IMR-90 (cell line): ENCODE data around the gene AVP. TPM values are rescaled to one million over a fixed set of nuclear protein-coding genes. Genes with fewer than 3 reads are reported as not detected.

Source experiments
- ATAC-seq: fragments of 200-7000 bp; cut with Tn5 transposase; 2 replicates; pipeline ENCODE4 v1.9.1; 2020; ENCODE audit warnings: low read depth, mild to moderate bottlenecking, moderate library complexity
- BruUV-seq: library from RNA; stranded (reverse); fragments of 400-500 nt; replicated peaks from 2 replicates; lab custom pipeline; 2021; lab: Mats Ljungman, UMichigan
- CTCF ChIA-PET: fragments of 300-600 bp; formaldehyde crosslinking; extraction: SDS; loops from one replicate; lab custom pipeline; 2021; ENCODE audit warnings: antibody characterized with exemption; lab: Yijun Ruan, JAX
- POLR2A ChIA-PET: fragments of 300-600 bp; sonication (Branson Sonifier 250); formaldehyde crosslinking; loops from one replicate; lab custom pipeline; 2022; ENCODE audit warnings: antibody characterized with exemption; ENCODE audit not compliant: unreplicated experiment; lab: Charles Lee
- DNase-seq: peaks from one replicate; pipeline ENCODE4 v3.0.0; 2013
- H2AFZ ChIP-seq: replicated peaks from 2 replicates; pipeline ENCODE3; 2013; ENCODE audit warnings: low read length, mild to moderate bottlenecking; ENCODE audit not compliant: poor library complexity
- H2AK5ac ChIP-seq: 2 replicates; pipeline ENCODE4 v1.6.1; 2013; ENCODE audit warnings: low read depth, low read length, inconsistent platforms
- H2AK9ac ChIP-seq: replicated peaks from 2 replicates; pipeline ENCODE3; 2013; ENCODE audit warnings: mild to moderate bottlenecking, low read depth, low read length, moderate library complexity; ENCODE audit not compliant: poor library complexity
- H2BK120ac ChIP-seq: 2 replicates; pipeline ENCODE4 v1.6.1; 2013; ENCODE audit warnings: low read depth, low read length, inconsistent platforms
- H2BK15ac ChIP-seq: 3 replicates; pipeline ENCODE4 v1.6.1; 2013; ENCODE audit warnings: low read depth, low read length, inconsistent platforms
- H2BK20ac ChIP-seq: 2 replicates; pipeline ENCODE4 v1.6.1; 2013; ENCODE audit warnings: low read depth, mild to moderate bottlenecking, inconsistent platforms, low read length, moderate library complexity
- H2BK5ac ChIP-seq: 2 replicates; pipeline ENCODE4 v1.6.1; 2013; ENCODE audit warnings: mild to moderate bottlenecking, low read depth, low read length, inconsistent platforms; ENCODE audit not compliant: poor library complexity, severe bottlenecking
- H3K14ac ChIP-seq: replicated peaks from 2 replicates; pipeline ENCODE4 v1.6.1; 2013; ENCODE audit warnings: low read depth, low read length, inconsistent platforms
- H3K18ac ChIP-seq: 2 replicates; pipeline ENCODE4 v1.6.1; 2013; ENCODE audit warnings: low read depth, low read length, control low read depth
- H3K23ac ChIP-seq: 2 replicates; pipeline ENCODE4 v1.6.1; 2013; ENCODE audit warnings: low read depth, low read length, inconsistent platforms
- H3K27ac ChIP-seq: 2 replicates; pipeline ENCODE4 v1.5.1; 2013; ENCODE audit warnings: mild to moderate bottlenecking, control low read depth, low read length; ENCODE audit not compliant: insufficient read depth
- H3K27me3 ChIP-seq: 2 replicates; pipeline ENCODE4 v1.6.1; 2013; ENCODE audit warnings: low read length; ENCODE audit not compliant: control insufficient read depth, insufficient read depth
- H3K36me3 ChIP-seq: 2 replicates; pipeline ENCODE4 v1.6.1; 2013; ENCODE audit warnings: low read length, mixed read lengths; ENCODE audit not compliant: control insufficient read depth, insufficient read depth
- H3K4ac ChIP-seq: 2 replicates; pipeline ENCODE4 v1.6.1; 2013; ENCODE audit warnings: low read depth, low read length, inconsistent platforms
- H3K4me1 ChIP-seq: 2 replicates; pipeline ENCODE4 v1.6.1; 2013; ENCODE audit warnings: low read length, mixed read lengths; ENCODE audit not compliant: control insufficient read depth, insufficient read depth
- H3K4me2 ChIP-seq: 2 replicates; pipeline ENCODE4 v1.6.1; 2013; ENCODE audit warnings: low read depth, mild to moderate bottlenecking, control low read depth, low read length, moderate library complexity
- H3K4me3 ChIP-seq: 2 replicates; pipeline ENCODE4 v1.5.1; 2013; ENCODE audit warnings: low read depth, mild to moderate bottlenecking, control low read depth, low read length, moderate library complexity; ENCODE audit not compliant: insufficient read depth
- H3K56ac ChIP-seq: 2 replicates; pipeline ENCODE4 v1.6.1; 2013; ENCODE audit warnings: low read length, inconsistent platforms; ENCODE audit not compliant: insufficient read depth; ENCODE audit errors: extremely low read depth
- H3K79me1 ChIP-seq, 2 experiments: 2 replicates each; pipeline ENCODE4 v1.6.1; 2013; ENCODE audit warnings: low read length in 2 of 2, inconsistent platforms in 1 of 2, low read depth in 1 of 2
- H3K9ac ChIP-seq: 2 replicates; pipeline ENCODE4 v1.6.1; 2013; ENCODE audit warnings: low read depth, low read length, control low read depth
- H3K9me1 ChIP-seq: 2 replicates; pipeline ENCODE4 v1.6.1; 2013; ENCODE audit warnings: low read length, inconsistent platforms; ENCODE audit not compliant: insufficient read depth
- H3K9me3 ChIP-seq: 2 replicates; pipeline ENCODE4 v1.6.1; 2013; ENCODE audit warnings: low read length; ENCODE audit not compliant: control insufficient read depth, insufficient read depth
- H4K20me1 ChIP-seq: 2 replicates; pipeline ENCODE4 v1.6.1; 2013; ENCODE audit warnings: low read length, inconsistent platforms; ENCODE audit not compliant: insufficient read depth
- H4K5ac ChIP-seq: 2 replicates; pipeline ENCODE4 v1.6.1; 2013; ENCODE audit warnings: mild to moderate bottlenecking, low read depth, low read length, control low read depth
- H4K8ac ChIP-seq, 2 experiments: 2 replicates each; pipeline ENCODE4 v1.6.1; 2013; ENCODE audit warnings: low read depth in 2 of 2, low read length in 2 of 2, control low read depth in 1 of 2, inconsistent platforms in 1 of 2
- H4K91ac ChIP-seq: 2 replicates; pipeline ENCODE4 v1.6.1; 2013; ENCODE audit warnings: low read depth, low read length, inconsistent platforms; ENCODE audit not compliant: insufficient read depth
- CHD1 ChIP-seq: IDR thresholded peaks from 2 replicates; pipeline ENCODE4 v1.6.1; 2012; ENCODE audit warnings: low read depth, low read length, improper control_type of control experiment
- CTCF ChIP-seq: conservative IDR thresholded peaks from 2 replicates; pipeline ENCODE4 v1.5.1; 2012; ENCODE audit warnings: mild to moderate bottlenecking, low read depth, low read length, improper control_type of control experiment
- FOS ChIP-seq: fragments of 150-350 bp; IDR thresholded peaks from 2 replicates; pipeline ENCODE4 v1.6.1; 2016; ENCODE audit warnings: low read depth, low read length
- MAFK ChIP-seq: IDR thresholded peaks from 2 replicates; pipeline ENCODE4 v1.6.1; 2012; ENCODE audit warnings: low read depth, low read length, improper control_type of control experiment
- MAZ ChIP-seq: IDR thresholded peaks from 2 replicates; pipeline ENCODE4 v1.6.1; 2012; ENCODE audit warnings: low read depth, mild to moderate bottlenecking, low read length, improper control_type of control experiment, moderate library complexity, borderline replicate concordance
- MXI1 ChIP-seq: IDR thresholded peaks from 2 replicates; pipeline ENCODE4 v1.6.1; 2012; ENCODE audit warnings: low read depth, mild to moderate bottlenecking, low read length, moderate library complexity, borderline replicate concordance
- RFX5 ChIP-seq: IDR thresholded peaks from 2 replicates; pipeline ENCODE4 v1.8.0; 2012; ENCODE audit warnings: low read depth, mild to moderate bottlenecking, low read length, moderate library complexity
- SMC3 ChIP-seq: fragments of 150-350 bp; IDR thresholded peaks from 2 replicates; pipeline ENCODE4 v1.6.1; 2016; ENCODE audit warnings: low read depth, mild to moderate bottlenecking, antibody characterized with exemption, low read length, moderate library complexity
- USF2 ChIP-seq: fragments of 150-350 bp; IDR thresholded peaks from 2 replicates; pipeline ENCODE4 v1.6.1; 2017; ENCODE audit warnings: mild to moderate bottlenecking, antibody characterized with exemption, low read length, low read depth
- WGBS, 2 experiments: methylation state at CpG; one replicate each; pipeline versions ENCODE4 v1.1.5 to v1.1.7; 2013; ENCODE audit warnings: missing lambda C conversion rate in 2 of 2; ENCODE audit not compliant: insufficient read length in 1 of 2; ENCODE audit errors: extremely low coverage in 2 of 2; 5-methylcytosine and 5-hydroxymethylcytosine counted together
- dilution Hi-C: fragments of 300-500 bp; cut with HindIII; formaldehyde crosslinking; loops from one replicate; pipeline ENCODE4 v1.14.3; 2018; ENCODE audit warnings: low sequenced_read_pairs; ENCODE audit not compliant: unreplicated experiment
- in situ Hi-C: fragments of 300-500 bp; cut with MboI; formaldehyde crosslinking; loops from 3 replicates; pipeline ENCODE4 v1.14.3; 2019; ENCODE audit warnings: low sequenced_read_pairs, inconsistent platforms, mixed read lengths
- intact Hi-C: fragments of 100-400 bp; cut with micrococcal nuclease; formaldehyde crosslinking; loops from 2 replicates; pipeline ENCODE4 v1.10.0; 2022
- polyA plus RNA-seq, 3 experiments: library from polyadenylated mRNA; depleted of rRNA; stranded (reverse); fragments of >200 nt; gene quantifications; 2 replicates each; pipeline ENCODE4 v1.2.3, GENCODE V29; 2012; ENCODE audit warnings: low replicate concordance in 1 of 3
- total RNA-seq: library from RNA; depleted of rRNA; stranded (reverse); fragments of >200 nt; gene quantifications from 2 replicates; pipeline ENCODE4 v1.2.3, GENCODE V29; 2012

AVP gene
- total and polyA plus RNA-seq, 2 of the 4 experiments (the other 2 are of a cell fraction), result not detected

- H3K4me3 ChIP-seq, result no peak overlapping the region
- H3K14ac ChIP-seq, result no peak overlapping the region
- H3K56ac ChIP-seq, result no peak overlapping the region
- no peak overlapping the region for H2BK20ac ChIP-seq
- BruUV-seq, result no TSS peak
- ATAC-seq (no peak), DNase-seq (no peak)
- peaks cover 30% of the 10 kb centered on the region for H3K27me3 ChIP-seq
- no peak overlapping the region for H4K91ac ChIP-seq
- no peak overlapping the region for H4K8ac ChIP-seq
- dilution Hi-C loops, result no loop called here
- peaks cover 4% of the 10 kb centered on the region for H3K4me1 ChIP-seq
- H2AFZ ChIP-seq, result no peak overlapping the region
- no peak overlapping the region for H2BK120ac ChIP-seq
- H2BK15ac ChIP-seq, result no peak overlapping the region
- H3K18ac ChIP-seq, result no peak overlapping the region
- no peak overlapping the region for H3K4ac ChIP-seq
- no peak overlapping the region for H2AK5ac ChIP-seq
- no peak overlapping the region for H3K9ac ChIP-seq
- H3K9me1 ChIP-seq, result peaks cover 4% of the 10 kb centered on the region; the same call in 1 of the 2 replicates
- H3K79me1 ChIP-seq, result no peaks in the 10 kb centered on the region
- POLR2A ChIA-PET, result no interaction called here
- in situ Hi-C loops, result no loop called here
- H3K23ac ChIP-seq, result no peak overlapping the region
- CTCF ChIA-PET, result interaction anchor here (0.6 kb wide), 1 partner anchor 17 kb away, joined by 3 read pairs; no protein-coding TSS in a partner anchor
- intact Hi-C loops, result no loop called here
- no peak overlapping the region for H3K4me2 ChIP-seq
- no peak overlapping the region for H2AK9ac ChIP-seq
- H2BK5ac ChIP-seq, result no peak overlapping the region
- WGBS, 2 experiments, result no CpG with 5 or more reads among the region's 4 CpGs
- no peak overlapping the region for H4K5ac ChIP-seq
- no peaks in the 10 kb centered on the region for H3K36me3 ChIP-seq
- no peak for TF ChIP-seq RFX5
- no peak for TF ChIP-seq FOS
- TF ChIP-seq MAFK, result no peak
- no peak for TF ChIP-seq USF2
- TF ChIP-seq CTCF, result no peak
- no peak for TF ChIP-seq MAZ
- no peak for TF ChIP-seq CHD1
- TF ChIP-seq MXI1, result no peak
- TF ChIP-seq SMC3, result no peak
- H4K20me1 ChIP-seq, result no peaks in the 10 kb centered on the region
- H3K27ac ChIP-seq, result no peak overlapping the region
- no peaks in the 10 kb centered on the region for H3K9me3 ChIP-seq
These were observed 13.8 kb downstream of the AVP start for GRCh38 chr20:3070725-3071124.
